AG09309 (cell line): ENCODE measurements around the gene KIAA1671.

Source experiments
- DNase-seq: peaks from one replicate; pipeline ENCODE4 v3.0.0-alpha.2; 2010; ENCODE audit warnings: low read depth
- H3K4me3 ChIP-seq: 2 replicates; pipeline ENCODE4 v1.5.1; 2011; ENCODE audit warnings: mild to moderate bottlenecking, low read depth, low read length, moderate library complexity; ENCODE audit not compliant: control insufficient read depth
- CTCF ChIP-seq: IDR thresholded peaks from 2 replicates; pipeline ENCODE4 v1.5.1; 2011; ENCODE audit warnings: mild to moderate bottlenecking, low read depth, low read length, inconsistent platforms; ENCODE audit not compliant: insufficient read depth, control insufficient read depth; ENCODE audit errors: missing control alignments

Gene KIAA1671

DNA sequence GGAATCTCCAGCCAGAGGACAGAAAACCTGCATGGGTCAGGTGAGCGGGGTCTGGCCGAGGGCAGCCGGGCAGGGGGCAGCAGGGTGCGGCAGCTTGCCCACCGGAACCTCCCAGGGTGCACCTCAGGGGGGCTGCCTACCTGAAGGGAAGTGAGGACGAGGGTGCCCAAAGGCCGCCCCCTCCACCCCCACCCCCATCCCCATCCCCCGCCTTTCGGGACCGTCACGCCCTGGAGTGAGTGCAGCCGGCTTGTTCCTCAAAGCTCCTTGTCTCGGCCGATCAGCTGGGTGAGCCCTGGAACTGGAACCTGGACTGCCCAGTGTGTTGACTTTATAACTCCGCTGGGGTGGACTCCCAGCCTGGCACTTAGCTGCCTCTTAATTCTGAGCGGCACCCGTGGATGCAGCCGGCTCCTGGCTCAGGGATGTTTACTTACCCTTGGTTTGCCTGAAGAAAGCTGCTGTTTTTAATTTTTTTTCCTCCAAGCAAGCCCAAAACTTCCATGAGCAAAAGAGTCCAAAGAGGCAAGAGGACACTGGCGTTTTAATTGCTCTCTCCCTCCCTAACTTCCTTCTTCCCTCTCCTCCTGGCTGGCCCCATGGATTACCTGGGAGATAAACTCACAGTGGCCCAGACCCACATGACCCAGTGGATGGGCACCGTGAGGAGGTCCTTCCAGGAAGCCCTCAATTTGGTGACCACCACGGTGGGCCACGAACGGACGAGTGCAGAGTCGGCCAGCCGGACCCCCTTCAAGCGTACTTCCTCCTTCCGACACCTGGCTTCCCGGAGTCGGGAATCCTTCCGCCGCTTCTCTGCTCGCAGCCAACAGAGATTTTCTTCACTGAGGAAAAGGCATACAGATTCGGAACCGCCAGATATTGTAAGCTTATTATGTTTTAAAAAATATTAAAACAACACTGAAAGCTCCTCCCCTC is 159.3 kb downstream of the KIAA1671 start:
- DNase-seq: no peak
- TF ChIP-seq CTCF: no peak
- H3K4me3 ChIP-seq: no peak overlapping the region; the same call in 1 of the 2 replicates

DNA sequence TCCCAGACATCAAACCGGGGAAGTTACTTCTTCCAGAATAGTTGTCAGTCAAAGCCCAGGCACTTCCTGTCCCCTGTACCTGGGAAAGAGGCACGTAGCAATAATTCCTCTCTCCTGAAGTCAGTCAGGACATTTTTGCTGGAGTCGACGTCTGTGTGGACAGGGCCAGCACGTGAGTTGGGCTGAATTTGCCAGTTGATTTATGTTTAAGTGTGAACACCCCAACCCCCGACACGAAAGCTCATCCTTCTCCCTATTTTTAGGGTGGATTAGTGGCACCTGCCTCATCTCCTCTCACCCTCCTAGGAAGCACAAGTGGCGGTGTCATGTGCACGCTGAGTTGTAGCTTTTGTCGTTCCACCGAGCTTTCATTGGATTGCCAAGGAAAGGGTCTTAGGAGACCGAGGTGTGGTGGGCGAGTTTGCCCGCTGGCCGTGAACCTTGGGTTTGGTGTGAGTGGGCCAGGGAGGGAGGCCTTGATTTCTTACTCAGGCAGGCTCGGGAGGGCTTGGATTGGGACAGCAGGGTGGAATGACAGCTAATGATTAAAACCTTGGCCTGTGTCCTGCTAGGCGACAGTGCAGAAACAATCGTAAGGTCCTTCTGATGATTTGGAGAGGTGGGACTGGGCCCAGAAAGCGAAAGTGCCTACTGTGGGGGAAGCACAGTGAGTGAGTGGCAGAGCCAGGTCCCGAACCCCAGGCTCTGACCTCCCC is 160.2 kb downstream of the KIAA1671 start:
- no peak overlapping the region for H3K4me3 ChIP-seq
- no peak for TF ChIP-seq CTCF
- DNase-seq: no peak

DNA sequence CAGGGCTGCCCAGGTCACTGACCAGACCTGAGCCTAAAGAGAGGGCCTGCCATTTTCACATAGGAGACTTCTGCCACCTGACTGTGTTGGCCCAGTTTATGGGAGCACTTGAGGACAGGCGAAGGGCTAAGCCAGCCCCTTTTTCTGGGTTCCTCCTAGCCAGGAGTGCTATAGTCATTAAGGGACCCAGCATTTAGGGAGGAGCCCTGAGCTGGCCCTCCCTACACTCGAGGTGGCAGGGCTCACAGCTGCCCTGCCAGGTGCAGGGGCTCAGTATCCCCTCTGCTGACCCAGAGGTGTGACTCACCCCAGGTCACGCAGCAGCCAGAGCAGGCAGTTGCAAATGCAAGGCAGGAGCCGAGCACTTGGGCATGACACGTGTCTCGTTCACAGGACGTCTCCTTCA is 160.8 kb downstream of the KIAA1671 start:
- TF ChIP-seq CTCF: no peak
- no peak for DNase-seq
- H3K4me3 ChIP-seq: no peak overlapping the region

DNA sequence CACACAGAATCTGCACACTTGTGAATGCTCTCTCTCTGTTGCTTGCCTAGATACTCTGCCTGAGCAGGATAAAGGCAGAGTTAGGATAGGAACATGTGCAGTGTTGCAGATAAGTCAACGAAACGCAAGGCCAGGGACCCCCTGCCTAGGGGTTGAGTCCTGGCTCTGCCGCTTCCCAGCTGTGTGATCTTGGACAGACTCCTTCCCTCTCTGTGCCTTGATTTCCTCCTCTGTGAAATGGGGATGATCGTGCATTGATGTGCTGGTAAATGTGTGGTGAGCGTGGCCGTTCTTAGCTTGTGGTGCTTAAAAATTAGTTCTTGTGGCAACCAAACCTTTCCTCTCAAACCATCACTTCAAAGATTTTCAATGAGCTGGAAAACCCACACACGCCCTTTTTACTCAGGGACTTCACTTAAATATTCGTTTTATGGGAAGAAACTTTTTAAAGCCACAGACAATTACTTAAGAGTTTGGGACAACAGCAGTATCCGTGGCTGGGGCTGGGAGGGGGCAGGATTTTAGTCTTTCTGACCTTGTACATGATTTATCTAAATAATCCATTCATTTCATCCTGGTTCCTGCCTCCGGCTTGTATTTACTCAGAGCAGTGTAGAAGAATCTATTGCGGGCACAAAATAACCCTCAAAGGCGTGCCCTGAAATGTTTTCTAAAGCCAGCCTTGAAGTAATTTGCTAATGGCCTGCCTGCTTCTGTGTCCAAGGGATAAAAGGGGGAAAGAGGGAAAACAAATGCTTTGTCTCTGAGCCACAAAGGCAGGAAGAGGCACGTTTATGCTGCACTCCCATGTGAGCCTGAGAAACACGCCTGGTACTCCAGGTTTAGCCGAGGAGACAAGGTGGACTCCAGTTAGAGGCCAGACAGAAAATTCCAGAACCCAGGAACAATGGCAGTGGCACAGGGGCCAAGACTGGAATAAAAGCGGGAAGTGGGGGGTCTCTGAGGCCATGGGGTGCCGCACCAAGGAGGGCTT is 162.2 kb downstream of the KIAA1671 start:
- no peak for DNase-seq
- TF ChIP-seq CTCF: no peak
- no peak overlapping the region for H3K4me3 ChIP-seq

- TF ChIP-seq CTCF: no peak
- no peak overlapping the region for H3K4me3 ChIP-seq
- no peak for DNase-seq
These were observed 167.1 kb downstream of the KIAA1671 start for GRCh38 chr22:25119609-25120008.

DNA sequence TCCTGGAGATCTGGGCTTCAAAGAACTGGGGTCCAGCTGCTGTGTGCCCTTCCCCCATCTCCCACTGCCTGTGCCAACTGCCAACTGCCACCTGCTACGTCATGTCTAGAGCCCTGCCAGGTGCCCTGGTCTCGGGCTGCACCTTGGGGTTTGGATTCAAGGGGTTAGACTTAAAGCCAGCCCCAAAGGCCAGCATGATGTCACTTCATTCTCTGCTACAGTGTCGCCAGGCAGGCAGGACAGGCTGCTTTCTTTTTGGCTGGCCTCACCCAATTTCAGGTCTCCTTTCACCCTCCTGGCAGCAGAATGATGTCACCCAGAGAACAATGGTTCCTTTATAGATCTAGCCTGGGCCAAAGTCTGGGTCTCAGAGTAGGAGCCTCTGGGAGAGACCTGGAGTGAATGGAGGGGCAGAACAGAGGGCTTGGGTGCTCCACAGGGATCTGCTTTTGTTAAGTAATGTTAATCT is 167.6 kb downstream of the KIAA1671 start:
- TF ChIP-seq CTCF: no peak
- H3K4me3 ChIP-seq: no peak overlapping the region
- no peak for DNase-seq
